ENCODE data around the gene TNRC6A.
A peak's percentile ranks its signal among the peaks of the same experiment; 100 is the strongest.
"Not testable (repeated sequence)": the region's sequence is repeated elsewhere in the genome, so short reads cannot be mapped to it uniquely, and the experiment has no call there.

The TNRC6A gene

GRCh38 chr16:24848065-24848464 lies 118.6 kb downstream of the TNRC6A start:
- no peak for DNase-seq

GRCh38 chr16:24849641-24850040 lies 120.2 kb downstream of the TNRC6A start:
- DNase-seq = no peak

- no peak for DNase-seq
Observed at GRCh38 chr16:24850289-24850938, 121.0 kb downstream of the TNRC6A start.

GRCh38 chr16:24851700-24852099 lies 122.2 kb downstream of the TNRC6A start:
- DNase-seq = no peak

GRCh38 chr16:24852281-24852721 lies 122.8 kb downstream of the TNRC6A start:
- no peak for DNase-seq

- no peak for DNase-seq
Observed at GRCh38 chr16:24853169-24853824, 123.8 kb downstream of the TNRC6A start.

- peak; percentile 28 for DNase-seq
Observed at GRCh38 chr16:24853830-24854229, 124.4 kb downstream of the TNRC6A start.

- no peak for DNase-seq
Observed at GRCh38 chr16:24854607-24855171, 125.2 kb downstream of the TNRC6A start.

- DNase-seq = no peak
Observed at GRCh38 chr16:24855678-24856077, 126.2 kb downstream of the TNRC6A start.

- DNase-seq = not testable (repeated sequence)
Observed at GRCh38 chr16:24856871-24857270, 127.4 kb downstream of the TNRC6A start.

GRCh38 chr16:24858219-24859041 lies 129.0 kb downstream of the TNRC6A start:
- DNase-seq = peak; percentile 39

- no peak for DNase-seq
Observed at GRCh38 chr16:24861461-24861860, 132.0 kb downstream of the TNRC6A start.

GRCh38 chr16:24863582-24864437 lies 134.4 kb downstream of the TNRC6A start:
- DNase-seq = no peak

- no peak for DNase-seq
Observed at GRCh38 chr16:24869033-24869432, 139.6 kb downstream of the TNRC6A start.

- no peak for DNase-seq
Observed at GRCh38 chr16:24871891-24872290, 142.4 kb downstream of the TNRC6A start.

GRCh38 chr16:24873028-24873427 lies 143.6 kb downstream of the TNRC6A start:
- DNase-seq = no peak

- peak; percentile 87 for DNase-seq
Observed at GRCh38 chr16:24875466-24875865, 146.0 kb downstream of the TNRC6A start.

All from NCI-H82 (cell line).